SK-N-DZ (cell line): Measurements from ENCODE around the gene ERP27.

Source experiments
- DNase-seq: peaks from one replicate; pipeline ENCODE4 v3.0.0-alpha.2; 2015; ENCODE audit warnings: low spot score

ERP27 gene

GRCh38 chr12:14936224-14936861, 2.0 kb downstream of the ERP27 start:
- DNase-seq, result no peak

DNA sequence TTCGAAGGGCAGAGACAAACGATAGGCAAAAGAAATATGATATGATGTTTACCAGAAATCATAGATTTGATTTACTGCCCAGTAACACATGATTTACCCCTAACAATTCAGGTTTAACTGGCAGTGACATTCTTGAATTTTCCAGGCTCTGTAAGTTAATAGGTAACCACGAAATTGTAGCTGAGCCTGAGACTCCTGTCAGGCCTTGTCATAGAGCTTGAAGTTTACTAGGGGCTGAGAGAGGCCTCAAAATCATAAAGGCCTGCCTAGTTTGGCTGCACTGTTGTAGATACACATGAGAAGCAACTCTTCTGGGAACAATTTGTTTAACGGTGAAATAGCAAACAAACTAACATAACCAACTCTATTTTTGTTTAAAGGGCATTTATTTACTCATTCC, 3.3 kb downstream of the ERP27 start:
- DNase-seq, result no peak

GRCh38 chr12:14934511-14934910, 3.8 kb downstream of the ERP27 start:
- no peak for DNase-seq

GRCh38 chr12:14931791-14932560, 6.4 kb downstream of the ERP27 start:
- DNase-seq, result no peak

DNA sequence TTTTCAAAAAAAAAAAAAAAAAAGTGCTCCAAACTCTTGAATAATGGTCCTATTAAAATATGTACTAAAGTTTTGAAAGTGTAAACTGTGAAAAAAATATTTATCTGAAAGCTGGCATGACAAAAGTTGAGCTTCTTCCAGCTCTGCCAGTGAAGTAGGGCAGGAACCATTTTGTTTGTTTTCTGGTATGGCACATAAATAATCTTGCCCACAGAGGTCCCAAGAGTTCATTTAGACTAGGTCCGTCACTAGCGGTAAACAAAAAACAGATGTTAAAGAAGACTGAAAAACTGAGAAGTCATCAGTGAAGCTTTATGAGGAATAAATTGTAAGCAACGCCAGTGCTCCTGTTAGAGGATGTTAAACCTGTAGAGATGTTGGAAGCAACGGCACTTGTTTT, 7.0 kb downstream of the ERP27 start:
- DNase-seq, result no peak

GRCh38 chr12:14930299-14930698, 8.0 kb downstream of the ERP27 start:
- DNase-seq, result no peak

DNA sequence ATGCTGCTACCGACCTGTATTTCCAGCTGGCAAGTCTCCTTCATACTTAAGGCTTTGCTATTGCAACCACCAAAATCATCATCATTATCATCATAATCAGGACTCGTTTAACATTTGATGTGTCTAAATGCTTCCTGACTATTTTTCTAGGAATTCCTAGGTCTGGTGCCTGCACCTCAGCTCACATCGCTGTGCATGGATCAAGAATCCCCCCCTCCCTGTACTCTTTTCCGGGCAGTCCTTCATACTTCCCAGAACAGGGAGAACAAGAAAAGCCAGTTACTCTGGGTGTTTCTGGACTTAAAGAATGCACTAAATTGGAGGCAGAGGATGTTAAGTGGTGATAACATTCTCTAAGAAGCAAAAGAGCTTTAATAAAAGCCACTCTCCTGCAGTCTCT, 9.4 kb downstream of the ERP27 start:
- no peak for DNase-seq

DNA sequence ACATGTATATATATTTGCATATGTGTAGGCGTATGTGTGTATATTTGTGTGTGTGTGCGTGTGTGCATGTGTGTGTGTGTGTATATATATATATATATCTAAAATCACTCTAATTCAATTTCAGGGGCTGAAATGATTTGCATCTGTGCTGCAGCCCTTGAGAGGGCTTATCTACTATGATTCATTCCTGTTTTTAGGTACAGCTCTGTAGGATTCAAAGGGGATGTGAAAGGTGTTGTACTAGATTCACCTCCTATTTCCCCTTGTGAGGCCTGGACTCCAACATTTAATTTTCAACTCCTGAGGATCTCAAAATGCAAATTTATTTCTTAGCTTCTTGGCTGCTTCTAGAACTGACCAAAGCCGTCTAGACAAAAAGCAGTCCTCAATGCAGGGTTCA, 11.1 kb downstream of the ERP27 start:
- no peak for DNase-seq

DNA sequence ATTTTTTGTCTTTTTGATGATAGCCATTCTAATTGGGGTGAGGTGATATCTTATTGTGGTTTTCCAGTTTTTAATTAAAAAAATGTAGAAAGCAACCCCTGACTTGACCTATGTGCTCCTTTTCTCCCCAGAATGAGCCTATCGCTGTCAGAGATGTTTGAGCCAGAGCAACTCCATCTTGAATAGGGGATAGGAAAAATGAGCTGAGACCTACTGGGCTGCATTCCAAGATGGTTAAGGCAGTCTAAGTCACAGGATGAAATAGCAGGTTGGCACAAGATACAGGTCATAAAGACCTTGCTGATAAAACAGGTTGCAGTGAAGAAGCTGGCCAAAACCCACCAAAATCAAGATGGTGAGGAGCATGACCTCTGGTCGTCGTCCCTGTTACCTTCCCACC, 13.8 kb downstream of the ERP27 start:
- no peak for DNase-seq

DNA sequence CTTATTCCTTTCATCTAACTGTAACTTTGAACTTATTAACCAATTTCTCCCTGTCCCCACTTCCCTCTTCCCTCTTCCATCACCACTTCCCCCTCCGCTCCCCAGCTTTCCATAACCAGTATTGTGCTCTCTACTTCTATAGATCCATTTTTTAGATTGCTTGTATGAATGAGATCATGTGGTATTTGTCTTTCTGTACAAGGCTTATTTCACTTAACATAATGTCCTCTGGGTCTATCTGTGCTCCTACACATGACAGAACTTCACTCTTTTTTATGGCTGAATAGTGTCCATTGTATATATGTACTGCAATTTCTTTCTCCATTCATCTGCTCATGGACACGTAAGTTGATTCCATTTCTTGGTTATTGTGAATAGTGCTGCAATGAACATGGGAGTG, 14.4 kb downstream of the ERP27 start:
- DNase-seq, result no peak

DNA sequence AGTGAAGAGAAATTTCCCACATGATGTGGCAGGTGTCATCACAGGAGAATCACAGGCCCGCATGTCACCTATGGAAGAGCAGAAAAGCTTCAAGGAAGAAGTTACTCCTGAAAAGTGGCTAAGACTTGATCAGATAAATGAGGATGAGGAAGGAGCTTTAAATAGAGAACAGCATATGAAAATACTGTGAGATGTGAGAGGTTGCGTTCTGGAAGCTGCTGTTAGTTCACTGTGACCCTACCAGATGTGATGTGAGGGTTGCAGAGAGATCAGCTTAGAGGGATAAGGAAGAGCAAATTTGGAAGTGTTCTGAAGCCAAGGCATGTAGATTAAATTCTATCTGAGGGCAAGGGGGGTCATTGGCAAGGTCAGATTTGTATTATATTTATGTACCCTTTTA, 17.1 kb downstream of the ERP27 start:
- no peak for DNase-seq

- DNase-seq, result no peak
These were observed 17.7 kb downstream of the ERP27 start for GRCh38 chr12:14920475-14921126.

DNA sequence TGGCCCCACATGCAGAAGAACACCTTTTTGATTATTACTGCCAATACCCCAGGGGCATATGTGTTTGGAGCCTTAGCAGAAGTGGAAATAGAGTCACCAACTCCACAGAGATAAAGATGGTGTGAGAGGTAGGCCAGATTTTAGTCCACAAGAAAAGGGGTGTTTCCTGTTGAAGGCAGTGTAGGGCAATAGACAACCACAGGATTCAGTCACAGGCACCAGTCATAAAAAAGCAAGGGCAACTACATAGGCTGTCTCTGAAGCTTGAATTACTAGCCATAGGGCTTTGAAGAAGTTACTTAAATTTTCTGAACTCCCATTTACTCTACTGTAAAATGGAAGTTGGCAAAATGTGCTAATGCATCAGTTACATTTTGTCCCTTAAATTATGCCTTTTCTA, 18.9 kb downstream of the ERP27 start:
- no peak for DNase-seq

DNA sequence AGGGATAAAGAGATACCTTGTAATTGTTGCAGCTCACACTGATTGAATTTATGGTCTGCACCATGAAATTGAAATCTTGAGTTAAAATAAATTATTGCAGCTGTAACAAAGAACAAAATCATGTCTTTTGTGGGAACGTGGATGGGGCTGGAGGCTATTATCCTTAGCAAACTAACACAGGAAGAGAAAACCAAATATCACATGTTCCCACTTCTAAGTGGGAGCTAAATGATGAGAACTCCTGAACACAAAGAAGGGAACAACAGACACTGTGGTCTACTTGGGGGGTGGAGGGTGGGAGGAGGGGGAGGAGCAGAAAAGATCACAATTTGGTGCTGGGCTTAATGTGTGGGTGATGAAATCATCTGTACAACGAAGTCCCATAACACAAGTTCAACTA, 22.6 kb downstream of the ERP27 start:
- DNase-seq, result no peak

- DNase-seq, result no peak
These were observed 25.0 kb downstream of the ERP27 start for GRCh38 chr12:14913381-14913781.

DNA sequence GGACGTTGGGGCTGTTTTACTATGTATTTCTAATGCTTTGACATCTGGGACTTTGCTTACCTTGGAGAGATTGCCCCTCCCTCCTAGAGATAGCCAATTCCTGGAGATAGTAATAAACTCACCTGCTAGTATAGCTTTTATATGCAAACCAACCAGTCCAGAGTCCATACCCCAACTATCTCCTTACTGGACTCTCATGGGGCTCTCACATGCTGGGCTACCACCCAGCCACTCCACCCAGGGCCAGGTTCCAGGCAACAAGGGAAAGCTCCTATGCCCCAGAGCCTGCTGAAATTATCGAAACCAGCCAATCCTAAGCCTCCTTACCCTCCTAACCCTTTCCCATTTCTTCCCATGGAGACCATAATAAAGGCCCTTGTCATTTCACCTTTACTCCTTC, 27.2 kb downstream of the ERP27 start:
- DNase-seq, result no peak

DNA sequence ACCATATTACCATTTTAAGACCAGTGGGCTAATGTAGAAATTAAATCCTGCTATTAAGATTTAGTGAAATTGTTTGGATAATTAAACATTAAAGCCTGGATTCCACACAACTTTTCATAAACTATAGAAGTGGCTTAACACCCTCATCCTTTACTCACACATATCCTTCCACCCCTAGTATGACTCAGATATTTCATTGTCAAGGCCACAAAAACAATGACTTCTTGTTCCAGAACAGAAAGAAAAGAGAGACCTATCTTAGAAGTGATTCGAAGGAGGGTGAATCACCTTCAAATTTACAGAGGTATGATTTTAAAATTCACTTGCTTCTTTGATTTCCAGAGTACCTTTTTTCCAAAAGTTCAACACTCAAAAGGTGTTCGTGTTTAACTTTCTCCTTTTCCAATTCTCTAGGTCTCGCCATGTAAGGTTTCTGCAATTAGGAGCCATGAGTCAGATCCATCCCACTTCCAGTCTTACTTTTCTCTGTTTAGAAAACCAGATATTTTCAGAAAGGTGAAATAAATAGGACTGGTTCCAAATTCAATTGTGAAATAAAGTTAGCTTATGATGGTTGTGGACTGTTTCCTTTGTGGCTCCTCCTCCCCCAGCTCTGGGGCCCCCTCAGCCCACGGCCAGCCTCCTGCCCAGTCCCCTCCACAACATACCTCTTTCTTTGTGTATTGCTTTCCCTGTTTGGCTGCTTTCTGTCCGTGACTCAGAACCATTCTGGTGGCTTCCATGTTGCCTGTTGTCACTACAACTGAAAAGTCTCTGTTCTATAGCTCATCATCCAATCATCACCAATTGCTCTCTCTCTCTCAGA, 28.0 kb downstream of the ERP27 start:
- no peak for DNase-seq

DNA sequence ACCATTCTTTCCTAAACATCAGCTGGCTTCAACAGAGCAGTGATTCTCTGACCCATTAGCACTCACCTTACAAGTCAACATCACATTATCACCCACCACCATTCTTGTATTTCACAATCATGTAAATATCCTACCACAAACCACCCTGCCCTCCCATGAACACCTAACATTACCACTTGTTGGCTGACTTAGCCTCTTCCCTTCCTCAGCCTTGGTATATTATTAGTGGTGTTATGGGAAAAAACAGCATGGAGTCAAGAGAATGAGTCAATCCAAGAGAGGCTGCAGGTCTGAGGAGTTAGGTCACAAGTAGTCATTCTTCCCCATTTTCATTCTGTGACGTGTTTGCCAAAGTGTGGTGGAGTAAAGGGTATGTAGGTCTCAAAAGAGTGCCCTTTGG, 30.4 kb downstream of the ERP27 start:
- DNase-seq, result no peak

- no peak for DNase-seq
These were observed 32.2 kb downstream of the ERP27 start for GRCh38 chr12:14906114-14906513.

GRCh38 chr12:14905269-14906004, 32.9 kb downstream of the ERP27 start:
- no peak for DNase-seq

DNA sequence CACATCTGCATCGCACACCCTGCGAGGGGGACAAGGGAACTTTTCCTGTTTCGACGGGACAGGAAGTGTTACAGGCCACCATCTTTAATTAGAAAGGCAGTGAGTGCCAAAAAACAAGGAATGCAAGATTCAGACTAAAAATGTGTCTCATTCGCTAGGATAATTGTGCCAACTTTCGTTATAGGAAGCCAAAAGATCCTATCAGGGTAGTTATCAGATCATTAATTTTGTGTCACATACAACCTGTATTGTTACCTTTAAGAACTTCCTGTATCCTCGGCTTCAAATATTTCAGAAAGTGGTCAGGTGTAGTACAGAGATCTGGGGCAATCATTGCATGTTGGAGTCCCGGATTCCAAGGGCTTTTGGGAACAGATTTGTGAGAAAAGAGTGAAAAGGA, 33.5 kb downstream of the ERP27 start:
- DNase-seq, result no peak
